ENCODE measurements around the gene KCNG2.

- TF ChIP-seq CTCF (IDR thresholded peaks at IDR 0.05) (no peak), EP300 (IDR thresholded peaks at IDR 0.05) (no peak), POLR2A (IDR thresholded peaks at IDR 0.05) (no peak)
These were observed 27.3 kb upstream of the KCNG2 start for GRCh38 chr18:79770501-79770815.

Measured in tibial nerve (tissue), 4 donors.